Thymus (tissue), 11 donors: ENCODE data around the gene GALNT10. TPM values are rescaled to one million over a fixed set of nuclear protein-coding genes. Genes with fewer than 3 reads are reported as not detected.

Experiments
- DNase-seq, 9 donors: peaks; one replicate each; pipeline ENCODE4 v3.0.0-alpha.2; 2013; ENCODE audit warnings: low spot score in 9 of 9, low read depth in 6 of 9, missing footprints in 1 of 9
- H3K27ac ChIP-seq, 2 donors: one replicate each; pipeline ENCODE4 v1.5.1; 2013; ENCODE audit warnings: control low read depth in 1 of 2, low read depth in 1 of 2, low read length in 1 of 2, mild to moderate bottlenecking in 1 of 2, moderate library complexity in 1 of 2
- H3K27me3 ChIP-seq, 2 donors: one replicate each; pipeline ENCODE4 v1.5.1; 2013; ENCODE audit warnings: low read length in 1 of 2; ENCODE audit not compliant: control insufficient read depth in 2 of 2, insufficient read depth in 1 of 2
- H3K36me3 ChIP-seq, 2 donors: one replicate each; pipeline ENCODE4 v1.5.1; 2013; ENCODE audit warnings: low read length in 1 of 2, mild to moderate bottlenecking in 1 of 2, moderate library complexity in 1 of 2; ENCODE audit not compliant: control insufficient read depth in 2 of 2, insufficient read depth in 2 of 2
- H3K4me1 ChIP-seq, 2 donors: one replicate each; pipeline ENCODE4 v1.5.1; 2013; ENCODE audit warnings: low read length in 2 of 2; ENCODE audit not compliant: control insufficient read depth in 2 of 2, insufficient read depth in 2 of 2
- H3K4me3 ChIP-seq, 2 donors: one replicate each; pipeline ENCODE4 v1.5.1; 2013; ENCODE audit warnings: low read length in 2 of 2, control low read depth in 1 of 2, mild to moderate bottlenecking in 1 of 2
- H3K9me3 ChIP-seq, 2 donors: one replicate each; pipeline ENCODE4 v1.5.1; 2013; ENCODE audit warnings: low read length in 1 of 2, mild to moderate bottlenecking in 1 of 2; ENCODE audit not compliant: control insufficient read depth in 2 of 2, insufficient read depth in 1 of 2
- WGBS: extraction: QIAGEN DNeasy Blood & Tissue Kit; methylation state at CpG from one replicate; pipeline ENCODE4 v1.1.7; 2013; 5-methylcytosine and 5-hydroxymethylcytosine counted together
- polyA plus RNA-seq: library from polyadenylated mRNA; stranded (reverse); fragments of 200-250 nt; gene quantifications from one replicate; pipeline ENCODE4 v1.2.3, GENCODE V29; 2013
- total RNA-seq: library from RNA; stranded (reverse); fragments of 120-200 nt; gene quantifications from one replicate; pipeline ENCODE4 v1.2.4, GENCODE V29; 2013
- donor health status: healthy.

GALNT10 gene
- total and polyA plus RNA-seq, 2 donors, result 8.7 to 9.7 TPM

GRCh38 chr5:154157483-154158378 lies 32.8 kb upstream of the GALNT10 start:
- Histone ChIP-seq H3K4me3 (no peak overlapping the region), H3K27ac (no peak overlapping the region), H3K9me3 (no peaks in the 10 kb centered on the region), H3K4me1 (no peaks in the 10 kb centered on the region), H3K36me3 (no peaks in the 10 kb centered on the region), H3K27me3 (peaks cover 0 to 11% of the 10 kb centered on the region in 2 donors)
- 64% methylated on average over 6 of the region's 6 CpGs for WGBS
- no peak for DNase-seq

GRCh38 chr5:154158379-154158737 lies 32.2 kb upstream of the GALNT10 start:
- no peaks in the 10 kb centered on the region for H3K9me3 ChIP-seq
- no peaks in the 10 kb centered on the region for H3K4me1 ChIP-seq
- DNase-seq, result no peak
- no peak overlapping the region for H3K4me3 ChIP-seq
- WGBS, result 70% methylated on average over 1 of the region's 1 CpG
- H3K27ac ChIP-seq, result no peak overlapping the region
- H3K36me3 ChIP-seq, result no peaks in the 10 kb centered on the region
- H3K27me3 ChIP-seq, result peaks cover 0 to 13% of the 10 kb centered on the region in 2 donors

GRCh38 chr5:154159343-154159742 lies 31.2 kb upstream of the GALNT10 start:
- H3K4me1 ChIP-seq, result no peaks in the 10 kb centered on the region
- H3K9me3 ChIP-seq, result no peaks in the 10 kb centered on the region
- H3K27ac ChIP-seq, result no peak overlapping the region
- no peak overlapping the region for H3K4me3 ChIP-seq
- DNase-seq, result no peak
- H3K36me3 ChIP-seq, result no peaks in the 10 kb centered on the region
- H3K27me3 ChIP-seq, result peaks cover 0 to 18% of the 10 kb centered on the region in 2 donors

- no peak for DNase-seq
- H3K27ac ChIP-seq, result no peak overlapping the region
- no peak overlapping the region for H3K4me3 ChIP-seq
- peaks cover 0 to 26% of the 10 kb centered on the region in 2 donors for H3K27me3 ChIP-seq
- 71% methylated on average over 6 of the region's 6 CpGs for WGBS
- H3K9me3 ChIP-seq, result no peaks in the 10 kb centered on the region
- H3K36me3 ChIP-seq, result no peaks in the 10 kb centered on the region
- no peaks in the 10 kb centered on the region for H3K4me1 ChIP-seq
Measured at GRCh38 chr5:154162539-154163151, 27.9 kb upstream of the GALNT10 start.

- WGBS, result 75% methylated on average over 4 of the region's 4 CpGs
- H3K36me3 ChIP-seq, result no peaks in the 10 kb centered on the region
- no peak for DNase-seq
- no peak overlapping the region for H3K27ac ChIP-seq
- H3K4me1 ChIP-seq, result no peaks in the 10 kb centered on the region
- H3K27me3 ChIP-seq, result peaks cover 0 to 25% of the 10 kb centered on the region in 2 donors
- H3K9me3 ChIP-seq, result no peaks in the 10 kb centered on the region
- no peak overlapping the region for H3K4me3 ChIP-seq
Measured at GRCh38 chr5:154163327-154164248, 26.9 kb upstream of the GALNT10 start.

GRCh38 chr5:154164249-154164581 lies 26.3 kb upstream of the GALNT10 start:
- no peaks in the 10 kb centered on the region for H3K9me3 ChIP-seq
- H3K27me3 ChIP-seq, result peaks cover 0 to 25% of the 10 kb centered on the region in 2 donors
- H3K36me3 ChIP-seq, result no peaks in the 10 kb centered on the region
- H3K27ac ChIP-seq, result no peak overlapping the region
- 55% methylated on average over 1 of the region's 1 CpG for WGBS
- no peak for DNase-seq
- no peaks in the 10 kb centered on the region for H3K4me1 ChIP-seq
- no peak overlapping the region for H3K4me3 ChIP-seq

GRCh38 chr5:154165886-154166285 lies 24.6 kb upstream of the GALNT10 start:
- DNase-seq, result no peak
- Histone ChIP-seq H3K27me3 (peaks cover 0 to 23% of the 10 kb centered on the region in 2 donors), H3K4me1 (no peaks in the 10 kb centered on the region), H3K27ac (no peak overlapping the region), H3K4me3 (no peak overlapping the region), H3K36me3 (no peaks in the 10 kb centered on the region), H3K9me3 (no peaks in the 10 kb centered on the region)
- WGBS, result 45% methylated on average over 10 of the region's 10 CpGs

GRCh38 chr5:154166901-154167791 lies 23.4 kb upstream of the GALNT10 start:
- no peak for DNase-seq

More at GRCh38 chr5:154166901-154167791, 23.4 kb upstream of the GALNT10 start:
- H3K9me3 ChIP-seq, result no peaks in the 10 kb centered on the region
- 47% methylated on average over 2 of the region's 2 CpGs for WGBS
- no peak overlapping the region for H3K27ac ChIP-seq
- no peak overlapping the region for H3K4me3 ChIP-seq
- no peaks in the 10 kb centered on the region for H3K4me1 ChIP-seq
- peaks cover 0 to 23% of the 10 kb centered on the region in 2 donors for H3K27me3 ChIP-seq
- H3K36me3 ChIP-seq, result no peaks in the 10 kb centered on the region
